Activated CD4-positive, CD25-positive, alpha-beta regulatory T cell treated with anti-CD3 and anti-CD28 coated beads, Interleukin-2, amount 50 U/mL, for 16 hours (primary cell): ENCODE data around the gene ZNF277.
"Not testable (repeated sequence)": the region's sequence is repeated elsewhere in the genome, so short reads cannot be mapped to it uniquely, and the experiment has no call there.

Experiments used
- DNase-seq: peaks from one replicate; pipeline ENCODE4 v3.0.0-alpha.2; 2020; ENCODE audit warnings: low read depth, low spot score

ZNF277 gene

DNA sequence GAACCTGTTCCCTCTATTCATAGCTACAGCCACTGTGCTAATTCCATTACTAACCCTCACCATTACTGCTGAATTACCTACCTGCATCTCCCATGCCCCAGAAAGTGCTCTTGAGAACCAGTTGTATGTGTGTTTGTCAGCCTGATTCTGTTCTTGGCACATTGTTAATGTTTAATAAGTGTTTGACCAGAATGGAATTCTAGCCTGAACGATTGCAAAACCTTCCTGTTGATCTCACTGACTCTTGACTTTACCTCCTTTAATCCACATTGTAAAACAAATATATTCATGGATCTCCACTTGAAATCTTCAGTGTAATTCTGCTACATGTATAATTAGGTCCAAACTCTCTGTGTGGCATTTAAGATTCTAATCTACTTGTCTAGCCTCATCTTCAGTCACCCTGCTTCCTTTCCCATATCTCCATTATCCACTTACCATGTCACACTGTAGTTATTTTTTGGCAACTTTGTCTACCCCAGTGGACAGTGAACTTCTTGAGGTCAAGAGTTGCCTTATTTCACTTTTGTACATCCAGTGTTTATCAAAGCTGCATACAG lies 4.9 kb downstream of the ZNF277 start:
- DNase-seq: no peak

DNA sequence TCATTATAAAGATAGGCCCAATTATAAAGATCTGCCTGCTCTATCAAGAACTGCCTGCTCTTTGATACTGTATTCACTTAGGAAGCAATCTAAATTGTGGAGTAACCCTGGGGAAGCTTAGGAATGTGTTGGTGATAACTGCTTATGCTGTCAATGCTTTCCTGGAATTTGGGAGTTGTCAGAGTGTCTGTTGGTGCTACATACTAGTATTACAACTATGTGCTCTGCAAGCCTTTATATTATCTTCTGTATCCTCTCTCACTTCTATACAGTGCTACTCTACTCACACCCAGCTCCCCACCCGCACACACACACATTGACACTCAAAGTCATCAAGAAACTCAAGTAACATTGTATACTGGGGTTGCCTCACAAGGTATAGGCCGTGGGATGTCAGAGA lies 6.1 kb downstream of the ZNF277 start:
- no peak for DNase-seq

DNA sequence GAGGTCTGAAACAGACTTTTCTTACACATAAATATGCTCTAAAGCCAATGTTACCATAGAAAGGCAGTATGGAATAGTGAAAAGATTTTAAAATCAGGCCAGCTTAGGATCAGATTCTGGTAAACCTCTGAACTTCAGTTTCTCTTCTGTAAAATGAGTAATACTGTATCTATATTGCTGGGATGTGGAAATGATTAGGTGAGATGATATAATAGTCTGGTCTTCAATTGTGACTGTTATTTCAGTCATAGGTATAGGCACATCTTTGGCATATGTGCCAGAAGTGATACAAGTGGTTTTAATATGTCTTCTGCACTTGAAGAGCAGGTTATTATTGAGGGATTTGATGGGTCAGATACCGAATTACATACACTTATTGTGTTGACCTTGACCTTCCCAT lies 7.2 kb downstream of the ZNF277 start:
- no peak for DNase-seq

DNA sequence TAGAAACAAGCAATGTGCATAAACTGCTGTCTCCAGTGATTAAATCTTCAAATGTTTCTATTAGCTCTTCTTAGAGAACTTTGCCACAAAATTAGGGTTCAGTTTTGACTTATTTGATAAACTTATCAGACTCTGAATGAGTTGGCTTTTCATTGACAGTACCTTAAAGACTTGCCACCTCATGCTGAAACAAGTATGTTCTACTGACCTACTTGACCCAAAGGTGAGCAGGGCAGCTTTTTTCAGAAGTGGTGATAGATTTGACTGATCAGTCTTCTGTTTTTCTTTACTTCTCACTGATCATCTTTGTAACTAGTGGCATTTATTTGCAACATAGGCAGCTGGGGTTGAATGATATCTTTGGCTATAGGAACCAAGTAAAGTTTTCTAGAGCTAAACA lies 7.8 kb downstream of the ZNF277 start:
- no peak for DNase-seq

DNA sequence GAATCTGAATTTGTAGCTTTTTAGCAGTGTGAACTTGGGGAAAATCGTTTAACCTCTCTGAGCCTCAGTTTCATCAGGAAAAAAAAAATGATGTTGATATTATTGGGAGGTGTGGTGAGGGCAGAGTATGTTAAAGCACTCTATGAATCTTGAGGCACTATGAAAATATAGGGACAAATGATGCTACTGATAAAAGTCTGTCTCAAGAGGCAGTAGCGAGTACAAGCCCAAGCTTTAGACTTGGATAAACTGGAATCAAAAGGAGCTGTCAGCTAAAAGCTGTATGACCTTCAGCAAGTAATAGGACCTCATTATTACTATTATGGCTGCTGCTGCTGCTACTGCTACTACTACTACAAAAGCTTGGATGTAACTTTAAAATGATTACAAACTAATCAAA lies 8.4 kb downstream of the ZNF277 start:
- DNase-seq: no peak

DNA sequence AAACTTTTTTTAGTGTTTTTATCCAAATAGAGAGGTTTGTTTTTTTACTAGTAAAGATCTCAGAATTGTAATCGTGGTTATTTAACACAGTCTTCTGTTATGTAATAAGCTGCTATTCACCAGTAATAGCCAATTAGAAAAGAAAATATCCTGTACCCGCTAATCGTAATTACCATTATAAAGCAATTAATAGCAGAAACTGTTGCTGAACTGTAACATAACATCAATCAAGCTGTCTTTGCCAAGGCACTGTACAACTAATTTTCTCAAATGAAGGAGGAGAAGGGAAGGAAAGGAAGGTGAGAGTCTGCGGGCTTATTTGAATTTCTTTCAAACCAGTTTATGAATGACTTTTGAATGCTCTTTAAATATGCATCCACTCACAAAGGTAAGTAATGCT lies 9.3 kb downstream of the ZNF277 start:
- no peak for DNase-seq

DNA sequence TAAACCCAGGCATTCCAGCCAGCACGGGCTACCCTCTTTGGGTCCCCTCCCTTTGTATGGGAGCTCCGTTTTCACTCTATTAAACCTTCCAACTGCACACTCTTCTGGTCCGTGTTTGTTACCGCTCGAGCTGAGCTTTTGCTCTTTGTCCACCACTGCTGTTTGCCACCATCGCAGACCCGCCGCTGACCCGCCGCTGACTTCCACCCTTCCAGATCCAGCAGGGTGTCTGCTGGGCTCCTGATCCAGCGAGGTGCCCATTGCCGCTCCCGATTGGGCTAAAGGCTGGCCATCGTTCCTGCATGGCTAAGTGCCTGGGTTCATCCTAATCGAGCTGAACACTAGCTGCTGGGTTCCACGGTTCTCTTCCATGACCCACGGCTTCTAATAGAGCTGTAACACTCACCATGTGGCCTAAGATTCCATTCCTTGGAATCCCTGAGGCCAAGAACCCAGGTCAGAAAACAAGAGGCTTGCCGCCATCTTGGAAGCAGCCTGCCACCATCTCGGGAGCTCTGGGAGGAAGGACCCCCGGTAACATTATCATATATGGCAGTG lies 14.5 kb downstream of the ZNF277 start:
- no peak for DNase-seq

DNA sequence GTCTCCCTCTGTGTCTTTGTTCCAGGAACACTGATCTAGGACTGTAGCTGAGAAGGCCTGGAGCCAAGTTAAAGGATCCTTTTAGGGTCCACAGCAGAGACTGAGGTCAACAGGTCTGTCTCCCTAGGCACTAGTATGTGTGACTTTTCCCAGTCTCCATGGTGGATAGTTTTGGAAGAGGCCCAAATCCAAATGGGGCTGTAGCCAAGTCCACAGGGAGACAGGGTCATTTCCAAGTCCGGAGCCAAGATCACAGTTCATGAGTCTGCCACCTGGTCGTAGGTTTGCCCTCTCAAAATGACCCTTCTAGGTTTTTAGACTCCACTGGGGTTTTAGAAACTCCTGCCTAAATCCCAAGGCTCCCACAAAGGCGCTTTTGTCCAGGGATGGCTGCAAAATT lies 16.8 kb downstream of the ZNF277 start:
- DNase-seq: no peak

DNA sequence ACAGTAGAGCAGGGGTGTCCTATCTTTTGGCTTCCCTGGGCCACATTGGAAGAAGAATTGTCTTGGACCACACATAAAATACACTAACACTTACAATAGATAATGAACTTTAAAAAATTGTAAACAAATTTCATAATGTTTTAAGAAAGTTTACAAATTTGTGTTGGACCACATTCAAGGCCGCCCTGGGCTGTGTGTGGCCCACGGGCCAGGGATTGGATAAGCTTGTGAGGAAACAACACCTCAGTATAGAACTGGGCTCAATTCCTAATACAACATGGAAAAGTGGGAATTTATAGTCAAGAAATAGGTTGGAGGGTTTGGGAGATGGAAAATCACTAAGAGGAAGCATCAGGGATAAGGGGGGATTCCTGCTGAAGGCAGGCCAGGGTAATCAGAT lies 17.7 kb downstream of the ZNF277 start:
- DNase-seq: no peak

DNA sequence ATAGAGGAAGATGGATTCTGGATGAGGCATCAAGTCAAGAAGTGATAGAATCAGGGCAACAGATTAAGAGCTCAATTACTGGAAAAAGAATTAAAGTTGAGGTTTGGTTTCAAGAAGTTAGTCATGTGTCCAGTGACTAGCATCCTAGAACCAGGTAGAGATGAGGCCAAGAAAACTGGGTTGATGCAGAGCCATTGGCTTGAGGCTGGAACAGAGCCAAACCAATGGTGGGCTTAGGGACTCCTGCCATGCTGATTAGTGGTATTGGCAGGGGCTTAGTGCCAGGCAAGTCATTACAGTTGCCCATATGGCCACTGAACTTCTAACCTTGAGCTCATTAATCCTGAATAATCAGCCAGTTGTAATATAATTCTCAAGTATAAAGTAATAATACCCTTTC lies 18.5 kb downstream of the ZNF277 start:
- DNase-seq: no peak

DNA sequence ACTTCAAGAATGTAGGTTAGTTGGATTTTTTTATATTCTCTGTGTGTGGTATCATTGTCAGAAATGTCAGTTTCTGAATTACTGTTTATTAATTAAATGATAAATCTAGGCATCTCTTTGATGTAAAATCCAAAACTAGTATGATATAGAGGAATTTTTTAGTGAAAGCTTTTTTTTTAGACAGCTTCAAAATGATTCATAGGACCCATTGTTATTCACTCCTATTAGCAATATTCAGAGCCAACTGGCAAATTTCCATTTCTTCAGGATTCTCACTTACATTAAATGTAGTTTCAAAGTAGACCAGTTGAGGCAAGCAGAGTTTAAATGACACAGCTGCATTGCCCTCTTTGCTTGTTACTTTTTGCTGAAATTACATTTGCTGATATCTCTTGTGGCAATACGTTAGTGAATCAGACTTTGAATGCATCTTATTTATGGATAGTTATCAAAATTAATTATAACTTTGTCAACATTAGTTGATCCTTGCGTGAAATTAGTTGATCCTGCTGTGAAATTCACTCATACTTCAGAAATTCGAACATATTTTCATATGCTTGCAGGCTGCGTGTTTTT lies 20.3 kb downstream of the ZNF277 start:
- no peak for DNase-seq

DNA sequence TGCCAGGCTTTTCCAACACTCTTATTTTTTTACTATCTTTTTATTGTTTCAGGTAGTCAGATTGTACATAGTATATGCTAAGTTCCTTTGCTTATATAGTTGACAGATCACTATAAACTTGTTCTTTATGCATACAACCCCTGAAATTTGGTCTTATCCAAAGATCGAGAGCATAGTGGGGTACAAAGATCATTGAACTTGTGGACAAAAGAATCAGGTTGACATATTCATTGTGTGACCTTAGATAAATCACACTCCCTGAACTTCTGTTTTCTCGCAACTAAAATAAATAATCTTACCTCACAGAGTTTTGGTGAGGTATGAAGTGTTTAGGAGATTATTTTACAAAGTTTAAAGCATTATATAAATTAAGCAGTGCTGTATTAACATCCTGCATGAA lies 22.1 kb downstream of the ZNF277 start:
- no peak for DNase-seq

DNA sequence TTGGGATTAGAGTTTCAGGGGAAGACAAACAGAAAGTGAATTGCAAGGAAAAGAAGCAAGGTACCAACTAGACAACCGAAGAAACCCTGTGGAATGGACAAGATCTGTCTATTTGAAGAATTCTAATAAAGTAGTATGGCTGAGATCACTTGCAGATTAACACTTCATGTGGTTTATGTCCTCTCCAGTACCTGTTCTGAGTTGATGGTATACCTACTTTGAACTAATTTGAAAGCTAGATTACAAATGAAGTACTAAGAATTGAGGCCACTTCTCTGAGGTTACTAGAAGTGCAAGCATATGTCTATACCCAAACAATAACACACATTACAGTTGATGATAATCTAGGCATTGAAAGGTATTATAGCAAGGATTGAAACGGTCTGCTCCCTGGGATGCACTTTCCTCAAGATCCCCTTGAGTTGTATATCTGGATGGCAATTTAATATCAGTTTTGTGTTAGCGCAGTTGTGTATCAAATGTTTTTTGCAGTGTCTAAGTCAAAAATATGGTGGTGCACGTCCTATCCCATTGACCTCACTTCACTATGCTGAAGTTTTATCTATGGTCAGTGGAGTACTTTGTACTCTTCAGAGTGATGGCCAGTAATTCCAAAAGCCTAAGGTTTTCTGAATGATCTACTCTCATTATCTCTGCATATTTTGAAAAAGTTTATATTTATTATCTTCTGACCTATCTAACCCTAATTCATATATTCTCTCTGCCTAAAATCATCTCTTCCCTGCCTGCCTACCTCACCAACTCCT lies 25.9 kb downstream of the ZNF277 start:
- no peak for DNase-seq

DNA sequence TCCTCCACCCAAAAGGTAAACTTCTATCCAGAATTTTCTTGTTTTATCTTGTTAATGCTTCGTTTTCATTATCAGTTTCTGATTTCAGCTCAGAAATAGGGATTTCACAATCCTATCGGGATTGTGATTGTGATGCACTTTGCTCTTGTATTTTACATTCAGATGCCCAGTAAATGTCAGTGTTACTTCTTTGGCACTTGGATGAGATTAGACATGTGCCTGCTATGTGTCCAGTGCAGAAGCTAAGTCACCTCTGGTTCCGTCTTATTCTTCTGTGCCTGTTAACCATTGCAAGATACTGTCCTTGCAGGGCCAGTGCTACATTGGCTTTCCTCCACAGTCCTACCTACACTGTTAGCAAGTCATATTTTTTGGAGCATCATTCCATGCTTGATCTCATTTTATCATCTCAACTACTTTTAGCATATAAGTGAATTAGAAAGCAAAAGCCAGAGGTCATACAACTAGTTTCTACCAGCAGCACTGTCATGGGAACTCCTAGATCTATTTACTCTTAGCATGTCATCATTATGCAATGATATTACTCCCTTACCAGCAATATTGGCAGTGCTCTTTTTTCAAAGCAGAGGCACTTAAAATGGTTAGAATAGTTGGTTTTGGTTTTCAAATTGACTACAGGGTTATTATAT lies 26.7 kb downstream of the ZNF277 start:
- DNase-seq: no peak

DNA sequence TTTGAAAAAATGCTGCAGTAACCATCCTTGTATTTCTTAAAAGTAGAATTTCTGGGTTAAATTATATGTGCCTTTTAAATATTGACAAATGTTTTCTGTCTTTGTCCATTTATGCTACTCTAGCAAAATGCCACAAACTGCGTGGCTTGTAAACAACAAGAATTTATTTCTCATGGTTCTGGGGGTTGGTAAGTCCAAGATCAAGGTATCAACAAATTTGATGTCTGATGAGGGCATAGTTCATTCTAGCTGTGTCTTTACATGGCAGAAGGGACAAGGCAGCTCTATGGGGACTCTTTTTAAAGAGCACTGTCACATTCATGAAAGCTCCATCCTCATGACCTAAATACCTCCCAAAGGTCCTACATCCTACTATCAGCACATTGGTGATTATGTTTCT lies 27.7 kb downstream of the ZNF277 start:
- no peak for DNase-seq

DNA sequence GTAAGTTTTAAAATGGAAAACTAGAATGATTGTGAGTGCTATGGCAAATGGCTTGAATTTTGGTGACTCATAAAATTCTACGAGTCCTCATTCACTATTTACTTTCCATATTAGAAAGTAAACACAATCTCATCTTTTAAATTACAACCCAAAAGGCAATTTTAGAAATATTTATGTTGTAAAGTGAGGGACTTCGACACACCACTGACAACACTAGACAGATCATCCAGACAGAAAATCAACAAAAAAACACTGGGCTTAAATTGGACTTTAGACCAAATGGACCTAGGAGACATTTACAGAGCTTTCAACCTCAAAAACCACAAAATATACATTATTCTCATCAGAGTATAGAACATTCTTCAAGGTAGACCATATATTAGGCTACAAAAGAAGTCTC lies 30.1 kb downstream of the ZNF277 start:
- no peak for DNase-seq

DNA sequence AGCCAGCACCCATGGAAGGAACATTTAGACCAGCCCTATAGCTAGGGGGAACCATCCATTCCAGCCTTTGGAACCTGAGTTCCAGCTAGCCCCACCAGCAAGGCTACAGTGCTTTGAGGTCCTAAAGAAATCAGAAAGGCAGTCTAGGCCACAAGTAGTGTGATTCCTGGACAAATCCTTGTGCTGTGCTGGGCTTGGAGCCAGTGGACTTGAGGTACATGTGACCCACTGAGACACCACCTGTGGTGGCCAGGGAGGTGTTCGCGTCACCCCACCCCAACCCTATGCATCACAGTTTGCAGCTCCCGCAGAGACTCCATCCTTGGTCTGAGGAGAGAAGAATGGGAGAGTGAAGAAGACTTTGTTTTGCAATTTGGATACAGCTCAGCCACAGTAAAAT lies 31.8 kb downstream of the ZNF277 start:
- DNase-seq: no peak

DNA sequence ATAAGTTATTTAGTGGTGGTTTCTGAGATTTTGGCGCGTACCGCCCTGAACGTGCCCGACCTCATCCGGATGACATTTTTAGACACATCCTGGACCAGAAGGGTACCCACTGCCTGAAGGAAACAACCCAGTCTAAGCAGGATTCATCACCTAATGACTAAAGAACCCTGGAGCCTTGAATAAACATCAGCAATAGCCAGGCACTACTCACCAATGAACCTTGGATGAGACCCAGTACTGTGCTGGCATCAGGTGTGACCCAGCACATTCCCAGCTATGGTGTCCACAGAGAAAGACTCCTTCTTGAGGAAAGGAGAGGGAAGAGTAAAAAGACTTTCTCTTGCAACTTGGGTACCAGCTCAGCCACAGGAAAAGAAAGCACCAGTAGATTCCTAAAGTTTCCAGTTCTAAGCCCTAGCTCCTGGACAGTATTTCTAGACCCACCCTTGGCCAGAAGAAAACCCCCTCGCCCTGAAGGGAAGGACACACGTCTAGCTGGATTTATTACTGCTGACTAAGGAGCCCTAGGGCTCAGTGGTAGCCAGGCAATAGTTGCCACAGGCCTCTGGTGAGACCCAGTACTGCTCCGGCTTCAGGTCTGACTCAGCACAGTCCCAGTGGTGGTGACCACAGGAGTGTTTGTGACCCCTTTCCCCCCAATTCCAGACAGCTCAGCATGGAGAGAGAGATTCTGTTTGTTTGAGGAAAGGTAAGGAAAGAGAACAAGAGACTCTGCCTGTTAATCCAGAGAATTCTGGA lies 32.5 kb downstream of the ZNF277 start:
- DNase-seq: no peak

DNA sequence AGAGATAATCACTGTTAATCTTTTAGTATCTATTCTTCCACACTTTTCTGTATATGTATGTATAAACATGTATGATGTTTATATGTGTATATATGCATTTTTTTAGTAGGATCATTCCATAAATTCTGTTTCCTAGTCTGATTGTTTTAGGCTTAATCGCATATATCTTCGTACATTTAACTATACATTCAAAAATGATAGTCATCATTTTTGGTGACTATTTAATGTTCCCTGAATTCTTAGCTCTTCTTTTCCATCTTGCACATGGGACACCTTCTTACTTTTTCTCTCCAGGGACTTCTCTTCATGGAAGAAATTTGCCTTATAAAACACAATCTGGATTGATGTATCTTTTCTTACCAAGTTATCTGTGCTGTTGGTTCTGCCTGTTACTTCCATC lies 42.1 kb downstream of the ZNF277 start:
- no peak for DNase-seq

DNA sequence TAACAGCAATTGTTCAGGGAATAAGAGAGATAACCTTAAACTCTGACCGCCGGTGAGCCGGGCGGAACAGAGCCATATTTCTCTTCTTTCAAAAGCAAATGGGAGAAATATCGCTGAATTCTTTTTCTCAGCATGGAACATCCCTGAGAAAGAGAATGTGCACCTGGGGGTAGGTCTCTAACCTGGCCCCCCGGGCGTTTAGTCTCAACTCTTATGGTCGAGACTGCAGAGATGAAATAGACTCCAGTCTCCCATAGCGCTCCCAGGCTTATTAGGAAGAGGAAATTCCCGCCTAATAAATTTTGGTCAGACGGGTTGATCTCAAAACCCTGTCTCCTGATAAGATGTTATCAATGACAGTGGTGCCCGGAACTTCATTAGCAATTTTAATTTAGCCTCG lies 43.5 kb downstream of the ZNF277 start:
- DNase-seq: not testable (repeated sequence)

DNA sequence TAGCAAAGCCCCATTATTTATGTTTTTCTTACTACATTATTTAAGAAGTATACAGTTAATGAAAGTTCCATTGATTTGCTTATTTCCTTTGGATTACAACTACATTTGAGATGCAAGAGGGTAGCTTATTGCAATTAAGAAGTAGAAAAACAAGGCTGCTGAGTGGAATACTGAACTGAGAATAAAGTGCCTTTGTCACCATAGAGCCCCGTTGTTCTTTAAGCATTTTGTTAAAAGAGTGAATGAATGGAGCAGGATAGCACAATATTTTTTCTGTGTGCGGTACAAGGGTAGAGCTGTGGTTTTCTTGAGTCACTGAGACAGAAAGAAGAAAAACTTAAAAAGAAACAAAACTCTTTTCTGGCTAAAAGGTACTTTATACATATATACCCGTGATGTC lies 45.6 kb downstream of the ZNF277 start:
- no peak for DNase-seq

DNA sequence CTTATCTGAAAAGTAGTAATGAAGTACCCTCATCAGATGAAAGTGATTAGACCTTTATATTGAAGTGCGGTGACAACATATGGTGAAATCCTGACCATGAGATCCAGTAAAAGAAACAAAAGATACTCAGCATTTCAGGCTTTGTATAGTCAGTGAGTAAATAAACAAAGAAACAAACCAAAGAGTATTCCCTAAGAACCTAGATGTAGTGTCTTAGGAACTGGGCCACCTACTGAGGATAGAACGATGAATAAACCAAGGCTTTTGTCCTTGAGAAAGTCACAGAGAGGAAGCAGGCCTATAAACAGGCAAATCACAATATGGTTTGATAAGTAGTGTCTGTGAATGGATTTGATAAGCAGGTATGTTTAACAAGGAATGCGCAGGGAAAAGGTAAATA lies 46.2 kb downstream of the ZNF277 start:
- no peak for DNase-seq
